ENCODE data around the gene METTL21C. TPM values are rescaled to one million over a fixed set of nuclear protein-coding genes. Genes with fewer than 3 reads are reported as not detected.

The METTL21C gene
- total RNA-seq (not detected), polyA plus RNA-seq (not detected), total RNA-seq (not detected)

GRCh38 chr13:102694937-102695336, at the start of gene METTL21C:
METTL21C (minus strand) TSS chr13:102695044; CDS start chr13:102694498, 546 bp downstream.
- Mint-ChIP-seq H3K27ac (no peak within 1 kb of the TSS), H3K27me3 (peaks cover 14 to 41% (median 32%) of the 10 kb centered on the region in 5 donors), H3K36me3 (peaks cover 0 to 5% (median 0%) of the 10 kb centered on the region in 5 donors), H3K4me1 (peaks cover 0 to 1% (median 0%) of the 10 kb centered on the region in 7 donors), H3K9me3 (peaks cover 2 to 15% (median 7%) of the 10 kb centered on the region in 11 donors), H3K4me3 (no peak within 1 kb of the TSS)
- H3K27me3 ChIP-seq (ENCODE audit: control insufficient read depth in 2 of 2, insufficient read depth in 2 of 2, low read length in 2 of 2), result no peaks in the 10 kb centered on the region
- H3K4me3 ChIP-seq (ENCODE audit: low read length), result no peak within 1 kb of the TSS
- DNase-seq, result no peak
- intact Hi-C loops (cut with micrococcal nuclease), result no loop called here
- ChIA-PET CTCF (no interaction called here), POLR2A (no interaction called here)
- ATAC-seq, result no peak
- no peak within 1 kb of the TSS for H3K27ac ChIP-seq (ENCODE audit: low read depth, low read length)
- no peaks in the 10 kb centered on the region for H3K4me1 ChIP-seq (ENCODE audit: control insufficient read depth in 2 of 2, insufficient read depth in 2 of 2, low read length in 2 of 2)
- H3K36me3 ChIP-seq (ENCODE audit: control insufficient read depth in 2 of 3, insufficient read depth in 3 of 3, low read length in 3 of 3), result no peaks in the 10 kb centered on the region
- no peaks in the 10 kb centered on the region for H3K9me3 ChIP-seq (ENCODE audit: control insufficient read depth in 2 of 3, low read length in 3 of 3)

- H3K36me3 Mint-ChIP-seq, result peaks cover 3 to 18% (median 8%) of the 10 kb centered on the region in 5 donors
- ATAC-seq (no peak), DNase-seq (no peak)
- intact Hi-C loops (cut with micrococcal nuclease), result no loop called here
- no peak overlapping the region for H3K27ac Mint-ChIP-seq
- H3K27me3 Mint-ChIP-seq, result peaks cover 42 to 69% (median 57%) of the 10 kb centered on the region in 5 donors
- Histone ChIP-seq H3K27me3 (ENCODE audit: control insufficient read depth in 2 of 2, insufficient read depth in 2 of 2, low read length in 2 of 2) (no peaks in the 10 kb centered on the region), H3K4me1 (ENCODE audit: control insufficient read depth in 2 of 2, insufficient read depth in 2 of 2, low read length in 2 of 2) (no peaks in the 10 kb centered on the region), H3K27ac (ENCODE audit: low read depth, low read length) (no peak overlapping the region), H3K9me3 (ENCODE audit: control insufficient read depth in 2 of 3, low read length in 3 of 3) (peaks cover 0 to 5% (median 0%) of the 10 kb centered on the region in 3 experiments), H3K4me3 (ENCODE audit: low read length) (no peak overlapping the region), H3K36me3 (ENCODE audit: control insufficient read depth in 2 of 3, insufficient read depth in 3 of 3, low read length in 3 of 3) (no peaks in the 10 kb centered on the region)
- ChIA-PET POLR2A (no interaction called here), CTCF (no interaction called here)
- peaks cover 0 to 28% (median 0%) of the 10 kb centered on the region in 7 donors for H3K4me1 Mint-ChIP-seq
- peaks cover 0 to 46% (median 23%) of the 10 kb centered on the region in 11 donors for H3K9me3 Mint-ChIP-seq
- no peak overlapping the region for H3K4me3 Mint-ChIP-seq
These were observed 47.7 kb upstream of the METTL21C start for GRCh38 chr13:102742506-102742905.

GRCh38 chr13:102742101-102742500, 47.3 kb upstream of the METTL21C start:
- Mint-ChIP-seq H3K4me3 (no peak overlapping the region), H3K27me3 (peaks cover 40 to 65% (median 53%) of the 10 kb centered on the region in 5 donors)

GRCh38 chr13:102729560-102730270, 34.9 kb upstream of the METTL21C start:
- Mint-ChIP-seq H3K4me3 (no peak overlapping the region), H3K27ac (no peak overlapping the region), H3K36me3 (no peaks in the 10 kb centered on the region), H3K9me3 (peaks cover 0 to 4% (median 0%) of the 10 kb centered on the region in 11 donors), H3K4me1 (peaks cover 0 to 3% (median 0%) of the 10 kb centered on the region in 7 donors), H3K27me3 (peaks cover 3 to 21% (median 17%) of the 10 kb centered on the region in 5 donors)
- H3K9me3 ChIP-seq (ENCODE audit: control insufficient read depth in 2 of 3, low read length in 3 of 3), result no peaks in the 10 kb centered on the region
- POLR2A ChIA-PET, result no interaction called here
- intact Hi-C loops (cut with micrococcal nuclease), result loop anchor here in 1 of 2 donors (5.0 kb wide), 1 partner anchor 43 kb away; the partner anchor contains the start of gene TEX30
- ATAC-seq (no peak), DNase-seq (no peak)
- H3K36me3 ChIP-seq (ENCODE audit: control insufficient read depth in 2 of 3, insufficient read depth in 3 of 3, low read length in 3 of 3), result no peaks in the 10 kb centered on the region
- H3K27me3 ChIP-seq (ENCODE audit: control insufficient read depth in 2 of 2, insufficient read depth in 2 of 2, low read length in 2 of 2), result no peaks in the 10 kb centered on the region
- H3K27ac ChIP-seq (ENCODE audit: low read depth, low read length), result no peak overlapping the region
- CTCF ChIA-PET, result no interaction called here
- H3K4me3 ChIP-seq (ENCODE audit: low read length), result no peak overlapping the region
- H3K4me1 ChIP-seq (ENCODE audit: control insufficient read depth in 2 of 2, insufficient read depth in 2 of 2, low read length in 2 of 2), result no peaks in the 10 kb centered on the region

More at GRCh38 chr13:102742101-102742500, 47.3 kb upstream of the METTL21C start:
- Mint-ChIP-seq H3K4me1 (peaks cover 0 to 28% (median 0%) of the 10 kb centered on the region in 7 donors), H3K36me3 (peaks cover 3 to 18% (median 8%) of the 10 kb centered on the region in 5 donors), H3K27ac (no peak overlapping the region), H3K9me3 (peaks cover 0 to 45% (median 22%) of the 10 kb centered on the region in 11 donors)
- CTCF ChIA-PET, result no interaction called here
- H3K9me3 ChIP-seq (ENCODE audit: control insufficient read depth in 2 of 3, low read length in 3 of 3), result peaks cover 0 to 5% (median 0%) of the 10 kb centered on the region in 3 experiments
- H3K36me3 ChIP-seq (ENCODE audit: control insufficient read depth in 2 of 3, insufficient read depth in 3 of 3, low read length in 3 of 3), result no peaks in the 10 kb centered on the region
- no peak overlapping the region for H3K27ac ChIP-seq (ENCODE audit: low read depth, low read length)
- no peak overlapping the region for H3K4me3 ChIP-seq (ENCODE audit: low read length)
- no peaks in the 10 kb centered on the region for H3K4me1 ChIP-seq (ENCODE audit: control insufficient read depth in 2 of 2, insufficient read depth in 2 of 2, low read length in 2 of 2)
- no peaks in the 10 kb centered on the region for H3K27me3 ChIP-seq (ENCODE audit: control insufficient read depth in 2 of 2, insufficient read depth in 2 of 2, low read length in 2 of 2)
- POLR2A ChIA-PET, result no interaction called here
- intact Hi-C loops (cut with micrococcal nuclease), result no loop called here
- ATAC-seq (no peak), DNase-seq (no peak)

- Mint-ChIP-seq H3K4me3 (no peak overlapping the region), H3K27ac (no peak overlapping the region), H3K9me3 (peaks cover 0 to 4% (median 0%) of the 10 kb centered on the region in 11 donors), H3K27me3 (peaks cover 11 to 35% (median 31%) of the 10 kb centered on the region in 5 donors), H3K36me3 (peaks cover 0 to 7% (median 0%) of the 10 kb centered on the region in 5 donors), H3K4me1 (peaks cover 0 to 3% (median 0%) of the 10 kb centered on the region in 7 donors)
- ChIA-PET POLR2A (no interaction called here), CTCF (no interaction called here)
- H3K4me3 ChIP-seq (ENCODE audit: low read length), result no peak overlapping the region
- H3K27me3 ChIP-seq (ENCODE audit: control insufficient read depth in 2 of 2, insufficient read depth in 2 of 2, low read length in 2 of 2), result no peaks in the 10 kb centered on the region
- DNase-seq, result peak in 1 of 9 donors; percentile 3
- no peaks in the 10 kb centered on the region for H3K9me3 ChIP-seq (ENCODE audit: control insufficient read depth in 2 of 3, low read length in 3 of 3)
- no peaks in the 10 kb centered on the region for H3K4me1 ChIP-seq (ENCODE audit: control insufficient read depth in 2 of 2, insufficient read depth in 2 of 2, low read length in 2 of 2)
- intact Hi-C loops (cut with micrococcal nuclease), result loop anchor here (1.0 to 5.0 kb wide), 4 partner anchors 46 to 121 kb away; partner anchors contain the start of gene TEX30 (in 2 of the 2)
- no peak for ATAC-seq
- H3K36me3 ChIP-seq (ENCODE audit: control insufficient read depth in 2 of 3, insufficient read depth in 3 of 3, low read length in 3 of 3), result no peaks in the 10 kb centered on the region
- H3K27ac ChIP-seq (ENCODE audit: low read depth, low read length), result no peak overlapping the region
These were observed 31.6 kb upstream of the METTL21C start for GRCh38 chr13:102726430-102726829.

- no peaks in the 10 kb centered on the region for H3K27me3 ChIP-seq (ENCODE audit: control insufficient read depth in 2 of 2, insufficient read depth in 2 of 2, low read length in 2 of 2)
- intact Hi-C loops (cut with micrococcal nuclease), result loop anchor here (1.0 to 5.0 kb wide), 3 partner anchors 47 to 145 kb away; partner anchors contain the start of gene TEX30 (in 1 of the 2)
- H3K36me3 ChIP-seq (ENCODE audit: control insufficient read depth in 2 of 3, insufficient read depth in 3 of 3, low read length in 3 of 3), result no peaks in the 10 kb centered on the region
- Mint-ChIP-seq H3K9me3 (peaks cover 0 to 4% (median 0%) of the 10 kb centered on the region in 11 donors), H3K27ac (no peak overlapping the region), H3K4me1 (peaks cover 0 to 3% (median 0%) of the 10 kb centered on the region in 7 donors), H3K4me3 (no peak overlapping the region), H3K27me3 (peaks cover 8 to 40% (median 26%) of the 10 kb centered on the region in 5 donors), H3K36me3 (peaks cover 0 to 7% (median 0%) of the 10 kb centered on the region in 5 donors)
- ChIA-PET CTCF (interaction anchor here (0.5 to 1.1 kb wide), 5 partner anchors 8 to 145 kb away, joined by 3 to 8 read pairs (median 3); no protein-coding TSS in a partner anchor), POLR2A (interaction anchor here (0.9 kb wide), 1 partner anchor 129 kb away, joined by 3 read pairs; no protein-coding TSS in a partner anchor)
- no peak overlapping the region for H3K4me3 ChIP-seq (ENCODE audit: low read length)
- DNase-seq (peak in 1 of 9 donors; percentile 6), ATAC-seq (peak; percentile 54)
- H3K4me1 ChIP-seq (ENCODE audit: control insufficient read depth in 2 of 2, insufficient read depth in 2 of 2, low read length in 2 of 2), result no peaks in the 10 kb centered on the region
- no peaks in the 10 kb centered on the region for H3K9me3 ChIP-seq (ENCODE audit: control insufficient read depth in 2 of 3, low read length in 3 of 3)
- no peak overlapping the region for H3K27ac ChIP-seq (ENCODE audit: low read depth, low read length)
These were observed 30.1 kb upstream of the METTL21C start for GRCh38 chr13:102724923-102725322.

Measured in naive thymus-derived CD4-positive, alpha-beta T cell (primary cell).